Measurements from ENCODE around the gene ABCG2.

DNA sequence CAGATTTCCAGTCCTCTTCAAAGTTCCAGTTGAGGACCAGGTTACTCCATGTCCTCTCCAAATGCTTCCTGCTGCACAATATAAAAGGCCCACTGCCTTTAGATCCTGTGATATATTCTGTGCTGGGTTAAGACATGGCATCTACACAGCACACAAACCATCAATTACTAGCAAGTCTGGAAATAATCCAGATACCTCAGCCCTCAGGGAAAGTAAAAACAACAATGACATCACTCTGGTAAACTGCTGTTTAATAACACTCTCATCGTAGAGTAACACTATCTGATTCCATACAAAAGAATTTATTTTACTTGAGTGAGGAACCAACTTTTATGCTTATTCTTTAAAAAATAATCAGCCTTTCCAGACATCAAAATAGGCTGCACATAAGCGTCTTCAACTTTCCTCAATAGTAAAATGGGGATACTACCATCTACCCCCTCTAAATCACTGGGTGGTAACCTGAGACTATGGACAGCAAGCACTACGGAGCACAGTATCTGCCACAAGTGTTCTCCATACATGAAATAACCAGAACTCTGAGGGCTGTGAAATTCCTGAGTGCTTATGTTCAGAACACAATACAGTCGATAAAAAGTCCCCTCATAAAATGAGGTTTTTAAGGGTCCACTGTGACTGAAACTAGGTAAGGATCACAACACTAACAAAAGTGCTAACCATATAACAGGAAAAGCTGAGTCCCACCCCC is 53.4 kb downstream of the ABCG2 start:
- TF ChIP-seq CHD2 (IDR thresholded peaks at IDR 0.05; ENCODE audit: low read length) = no peak
- TF ChIP-seq, protein P1, sequence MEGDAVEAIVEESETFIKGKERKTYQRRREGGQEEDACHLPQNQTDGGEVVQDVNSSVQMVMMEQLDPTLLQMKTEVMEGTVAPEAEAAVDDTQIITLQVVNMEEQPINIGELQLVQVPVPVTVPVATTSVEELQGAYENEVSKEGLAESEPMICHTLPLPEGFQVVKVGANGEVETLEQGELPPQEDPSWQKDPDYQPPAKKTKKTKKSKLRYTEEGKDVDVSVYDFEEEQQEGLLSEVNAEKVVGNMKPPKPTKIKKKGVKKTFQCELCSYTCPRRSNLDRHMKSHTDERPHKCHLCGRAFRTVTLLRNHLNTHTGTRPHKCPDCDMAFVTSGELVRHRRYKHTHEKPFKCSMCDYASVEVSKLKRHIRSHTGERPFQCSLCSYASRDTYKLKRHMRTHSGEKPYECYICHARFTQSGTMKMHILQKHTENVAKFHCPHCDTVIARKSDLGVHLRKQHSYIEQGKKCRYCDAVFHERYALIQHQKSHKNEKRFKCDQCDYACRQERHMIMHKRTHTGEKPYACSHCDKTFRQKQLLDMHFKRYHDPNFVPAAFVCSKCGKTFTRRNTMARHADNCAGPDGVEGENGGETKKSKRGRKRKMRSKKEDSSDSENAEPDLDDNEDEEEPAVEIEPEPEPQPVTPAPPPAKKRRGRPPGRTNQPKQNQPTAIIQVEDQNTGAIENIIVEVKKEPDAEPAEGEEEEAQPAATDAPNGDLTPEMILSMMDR (IDR thresholded peaks at IDR 0.05; ENCODE audit: control extremely low read depth in 1 of 3, insufficient read depth in 1 of 3, low read depth in 1 of 3, low read length in 3 of 3) = no peak
